Measurements from ENCODE around the gene KRT79.

Gene KRT79

DNA sequence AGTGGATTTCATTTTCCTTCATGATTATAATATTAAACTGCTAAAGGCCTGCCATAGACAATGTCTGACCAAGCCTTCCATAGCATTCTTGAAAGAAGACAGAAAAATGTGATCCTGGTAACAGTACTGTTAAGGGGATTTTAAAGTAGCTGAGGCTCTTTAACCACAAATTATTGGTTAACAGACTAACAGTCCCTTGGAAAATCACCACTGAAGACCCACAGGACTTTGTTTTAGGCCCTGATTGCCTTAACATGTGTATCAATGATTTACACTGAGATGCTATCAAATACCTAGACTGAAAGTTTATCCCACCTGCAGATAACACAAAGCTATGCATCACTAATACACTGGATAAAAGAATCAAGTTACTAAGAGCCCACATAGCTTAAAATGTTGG lies 6.0 kb downstream of the KRT79 start:
- TF ChIP-seq, protein P1, sequence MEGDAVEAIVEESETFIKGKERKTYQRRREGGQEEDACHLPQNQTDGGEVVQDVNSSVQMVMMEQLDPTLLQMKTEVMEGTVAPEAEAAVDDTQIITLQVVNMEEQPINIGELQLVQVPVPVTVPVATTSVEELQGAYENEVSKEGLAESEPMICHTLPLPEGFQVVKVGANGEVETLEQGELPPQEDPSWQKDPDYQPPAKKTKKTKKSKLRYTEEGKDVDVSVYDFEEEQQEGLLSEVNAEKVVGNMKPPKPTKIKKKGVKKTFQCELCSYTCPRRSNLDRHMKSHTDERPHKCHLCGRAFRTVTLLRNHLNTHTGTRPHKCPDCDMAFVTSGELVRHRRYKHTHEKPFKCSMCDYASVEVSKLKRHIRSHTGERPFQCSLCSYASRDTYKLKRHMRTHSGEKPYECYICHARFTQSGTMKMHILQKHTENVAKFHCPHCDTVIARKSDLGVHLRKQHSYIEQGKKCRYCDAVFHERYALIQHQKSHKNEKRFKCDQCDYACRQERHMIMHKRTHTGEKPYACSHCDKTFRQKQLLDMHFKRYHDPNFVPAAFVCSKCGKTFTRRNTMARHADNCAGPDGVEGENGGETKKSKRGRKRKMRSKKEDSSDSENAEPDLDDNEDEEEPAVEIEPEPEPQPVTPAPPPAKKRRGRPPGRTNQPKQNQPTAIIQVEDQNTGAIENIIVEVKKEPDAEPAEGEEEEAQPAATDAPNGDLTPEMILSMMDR (IDR thresholded peaks at IDR 0.05; ENCODE audit: low read depth, low read length, missing control alignments), result no peak
- DNase-seq (ENCODE audit: low read depth), result no peak
- no peak overlapping the region for H3K4me3 ChIP-seq (ENCODE audit: low read depth, low read length)

DNA sequence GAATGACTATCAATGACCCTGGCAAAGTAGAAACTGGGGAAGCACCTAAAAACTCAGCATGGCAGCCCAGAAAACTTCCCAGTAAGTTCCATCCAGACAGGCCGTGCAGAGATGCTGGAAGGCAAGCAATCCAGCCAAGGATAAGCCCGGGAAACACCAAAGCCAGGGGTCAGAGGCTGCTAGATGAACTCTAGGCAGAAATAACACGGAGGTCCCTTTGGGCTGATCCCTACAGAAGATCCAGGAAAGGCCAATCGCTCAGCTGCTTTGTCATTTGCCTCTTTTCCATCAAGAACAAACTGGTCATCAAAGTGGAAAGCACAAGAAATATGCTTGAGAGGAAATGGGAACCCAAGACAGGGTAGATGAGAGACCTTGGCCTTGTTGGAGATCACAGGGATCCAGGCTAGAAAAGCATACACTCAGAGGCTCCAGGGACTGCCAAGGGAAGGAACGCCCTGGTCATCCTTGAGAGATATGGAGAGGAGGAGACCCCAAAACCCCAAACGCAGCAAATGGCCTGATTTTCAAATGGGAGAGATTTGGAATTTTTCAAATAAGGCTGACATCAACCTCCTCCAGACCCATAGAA lies 6.5 kb downstream of the KRT79 start:
- H3K4me3 ChIP-seq (ENCODE audit: low read depth, low read length), result no peak overlapping the region
- DNase-seq (ENCODE audit: low read depth), result no peak
- TF ChIP-seq, protein P1 (IDR thresholded peaks at IDR 0.05; ENCODE audit: low read depth, low read length, missing control alignments), result no peak

DNA sequence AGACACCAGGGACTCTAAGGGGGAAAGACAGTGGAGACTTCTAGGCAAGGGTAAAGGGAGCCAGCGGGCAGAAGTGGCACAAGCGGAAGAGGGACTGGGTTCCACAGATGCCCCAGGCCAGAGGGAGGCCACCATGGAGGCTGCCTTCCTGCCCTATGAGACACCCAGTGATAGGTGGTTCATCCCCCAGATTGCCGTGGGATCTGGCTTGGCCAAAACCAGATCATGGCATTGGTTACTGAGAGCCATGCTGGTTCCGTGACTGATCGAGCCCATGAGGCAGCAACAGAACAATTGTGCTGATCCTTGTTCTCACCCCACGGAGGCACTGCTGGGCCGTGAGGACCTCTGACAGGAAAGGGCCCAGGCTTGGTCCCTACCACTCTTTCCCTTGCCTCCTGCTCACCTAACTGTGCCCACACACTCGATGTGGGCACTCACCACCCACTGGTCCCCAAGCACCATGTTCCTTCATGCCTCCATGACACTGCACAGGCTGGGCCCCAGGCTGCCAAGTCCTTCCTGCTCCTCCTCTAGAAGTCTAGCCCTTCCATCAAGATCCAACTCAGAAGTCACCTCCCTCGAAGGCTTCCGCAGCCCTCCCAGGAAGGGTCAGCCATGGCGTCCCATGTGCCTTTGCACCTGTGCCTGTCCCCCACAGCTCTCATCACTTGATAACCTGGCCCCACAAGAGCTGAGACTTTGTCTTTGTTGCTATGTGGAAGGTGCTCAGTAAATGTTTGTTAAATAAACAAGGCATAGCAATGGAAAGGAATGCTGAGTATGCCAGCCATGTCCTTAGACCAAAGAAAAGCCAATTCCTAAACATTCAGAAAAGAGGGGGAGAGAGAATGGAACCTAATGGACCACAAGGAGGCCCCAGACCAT lies 7.3 kb downstream of the KRT79 start:
- TF ChIP-seq, protein P1 (IDR thresholded peaks at IDR 0.05; ENCODE audit: low read depth, low read length, missing control alignments), result no peak
- H3K4me3 ChIP-seq (ENCODE audit: low read depth, low read length), result no peak overlapping the region
- DNase-seq (ENCODE audit: low read depth), result no peak

DNA sequence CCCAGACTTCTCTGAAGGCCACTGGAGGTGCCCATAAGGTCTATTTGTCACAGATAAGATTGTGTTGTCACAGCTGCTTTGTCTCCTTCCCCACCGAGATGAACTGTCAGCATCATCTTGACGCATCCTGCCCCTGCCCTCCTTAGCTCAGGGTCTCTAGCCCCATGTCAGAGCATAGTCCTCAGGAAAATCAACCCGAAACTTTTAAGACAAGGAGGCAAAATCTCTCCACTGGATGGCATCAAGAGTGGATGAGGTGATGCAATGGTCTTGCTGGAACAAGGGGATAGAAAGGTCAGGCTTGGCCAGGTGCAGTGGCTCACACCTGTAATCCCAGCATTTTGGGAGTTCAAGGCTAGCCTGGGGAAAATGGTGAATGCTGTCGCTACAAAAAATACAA lies 8.2 kb downstream of the KRT79 start:
- DNase-seq (ENCODE audit: low read depth), result no peak
- no peak overlapping the region for H3K4me3 ChIP-seq (ENCODE audit: low read depth, low read length)
- TF ChIP-seq, protein P1 (IDR thresholded peaks at IDR 0.05; ENCODE audit: low read depth, low read length, missing control alignments), result no peak

GRCh38 chr12:52824741-52825410 lies 9.2 kb downstream of the KRT79 start:
- no peak overlapping the region for H3K4me3 ChIP-seq (ENCODE audit: low read depth, low read length)
- TF ChIP-seq, protein P1 (IDR thresholded peaks at IDR 0.05; ENCODE audit: low read depth, low read length, missing control alignments), result no peak
- DNase-seq (ENCODE audit: low read depth), result no peak

GRCh38 chr12:52823761-52824450 lies 10.2 kb downstream of the KRT79 start:
- TF ChIP-seq, protein P1 (IDR thresholded peaks at IDR 0.05; ENCODE audit: low read depth, low read length, missing control alignments), result no peak
- no peak overlapping the region for H3K4me3 ChIP-seq (ENCODE audit: low read depth, low read length)
- DNase-seq (ENCODE audit: low read depth), result no peak

Measured in GM12864 (cell line).